NCI-H2081 (cell line): Measurements from ENCODE around the gene C2orf69.
A peak's percentile ranks its signal among the peaks of the same experiment; 100 is the strongest.
"Not testable (repeated sequence)": the region's sequence is repeated elsewhere in the genome, so short reads cannot be mapped to it uniquely, and the experiment has no call there.

Source experiments
- DNase-seq, 2 experiments: peaks; one replicate each; lab custom pipeline; 2025; lab: John Stamatoyannopoulos, UW

C2orf69 gene, protein sequence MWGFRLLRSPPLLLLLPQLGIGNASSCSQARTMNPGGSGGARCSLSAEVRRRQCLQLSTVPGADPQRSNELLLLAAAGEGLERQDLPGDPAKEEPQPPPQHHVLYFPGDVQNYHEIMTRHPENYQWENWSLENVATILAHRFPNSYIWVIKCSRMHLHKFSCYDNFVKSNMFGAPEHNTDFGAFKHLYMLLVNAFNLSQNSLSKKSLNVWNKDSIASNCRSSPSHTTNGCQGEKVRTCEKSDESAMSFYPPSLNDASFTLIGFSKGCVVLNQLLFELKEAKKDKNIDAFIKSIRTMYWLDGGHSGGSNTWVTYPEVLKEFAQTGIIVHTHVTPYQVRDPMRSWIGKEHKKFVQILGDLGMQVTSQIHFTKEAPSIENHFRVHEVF

DNA sequence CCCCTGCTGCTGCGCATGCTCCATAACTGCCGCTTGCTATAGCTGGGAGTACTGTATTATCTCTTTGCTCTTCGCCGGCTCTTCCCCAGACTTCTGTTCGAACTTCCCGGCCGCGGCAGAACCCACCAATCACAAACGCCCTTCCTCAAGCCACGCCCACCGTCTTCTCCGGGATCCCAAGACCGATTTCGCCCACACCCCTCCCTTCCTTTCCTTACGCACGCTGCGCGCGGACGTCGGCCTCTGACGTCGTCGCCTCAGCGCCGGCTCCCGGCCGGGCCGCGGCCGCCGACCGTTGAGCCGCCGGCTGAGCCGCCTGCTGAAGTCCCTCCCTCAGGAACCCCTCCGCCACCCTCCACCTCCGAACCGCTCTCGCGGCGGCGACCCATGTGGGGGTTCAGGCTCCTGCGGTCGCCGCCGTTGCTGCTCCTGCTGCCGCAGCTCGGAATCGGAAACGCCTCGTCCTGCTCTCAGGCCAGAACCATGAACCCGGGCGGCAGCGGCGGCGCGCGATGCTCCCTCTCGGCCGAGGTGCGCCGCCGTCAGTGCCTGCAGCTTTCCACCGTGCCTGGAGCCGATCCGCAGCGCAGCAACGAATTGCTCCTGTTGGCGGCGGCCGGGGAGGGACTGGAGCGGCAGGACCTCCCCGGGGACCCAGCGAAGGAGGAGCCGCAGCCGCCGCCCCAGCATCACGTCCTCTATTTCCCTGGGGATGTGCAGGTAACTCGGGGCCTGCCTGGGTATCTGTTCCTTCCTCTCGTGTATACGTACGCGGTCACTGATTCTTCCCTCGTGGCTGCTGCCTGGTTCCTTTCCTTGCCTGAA, at the start of gene C2orf69:
Gene C2orf69, plus strand, starts transcription at position 242 of the 825 bp plus-strand sequence. Its CDS starts 146 bp downstream, at position 388.
- DNase-seq, result peak; percentile 97 to 98

DNA sequence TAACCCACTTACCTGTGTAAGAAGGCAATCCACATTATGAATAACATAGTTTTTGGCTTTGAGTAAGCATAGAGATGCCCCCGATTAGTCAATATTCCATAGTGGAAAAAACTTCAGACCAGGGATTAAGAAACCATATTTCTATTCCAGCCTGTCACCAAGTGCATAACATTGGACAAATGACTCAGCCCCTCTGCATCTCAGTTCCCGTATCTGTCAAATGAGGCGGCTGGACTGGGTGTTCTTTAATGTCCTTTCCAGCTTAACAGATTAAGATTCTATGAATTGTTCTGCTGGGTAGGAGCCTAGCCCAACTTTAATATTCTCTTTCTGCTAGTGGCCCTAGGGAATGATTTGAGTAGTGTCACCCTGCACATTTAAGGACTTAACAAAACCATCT, 48.3 kb upstream of the C2orf69 start:
- no peak for DNase-seq

DNA sequence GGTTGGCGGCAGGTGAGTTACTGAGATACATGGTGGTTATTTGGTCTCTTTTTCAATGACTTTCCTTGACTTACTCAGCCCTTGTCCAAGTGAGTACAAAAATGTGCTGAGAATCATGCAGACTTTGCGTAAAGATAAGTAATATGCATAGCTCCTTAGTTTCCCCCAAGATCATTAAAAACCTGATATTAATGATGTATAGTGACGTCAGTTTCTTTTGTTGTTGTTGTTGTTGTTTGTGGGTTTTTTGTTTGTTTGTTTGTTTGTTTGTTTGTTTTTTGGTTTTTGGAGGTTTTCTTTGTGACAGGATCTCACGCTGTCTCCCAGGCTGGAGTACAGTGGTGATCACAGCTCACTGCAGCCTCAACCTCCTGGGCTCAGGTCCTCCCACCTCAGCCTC, 45.2 kb upstream of the C2orf69 start:
- no peak for DNase-seq

DNA sequence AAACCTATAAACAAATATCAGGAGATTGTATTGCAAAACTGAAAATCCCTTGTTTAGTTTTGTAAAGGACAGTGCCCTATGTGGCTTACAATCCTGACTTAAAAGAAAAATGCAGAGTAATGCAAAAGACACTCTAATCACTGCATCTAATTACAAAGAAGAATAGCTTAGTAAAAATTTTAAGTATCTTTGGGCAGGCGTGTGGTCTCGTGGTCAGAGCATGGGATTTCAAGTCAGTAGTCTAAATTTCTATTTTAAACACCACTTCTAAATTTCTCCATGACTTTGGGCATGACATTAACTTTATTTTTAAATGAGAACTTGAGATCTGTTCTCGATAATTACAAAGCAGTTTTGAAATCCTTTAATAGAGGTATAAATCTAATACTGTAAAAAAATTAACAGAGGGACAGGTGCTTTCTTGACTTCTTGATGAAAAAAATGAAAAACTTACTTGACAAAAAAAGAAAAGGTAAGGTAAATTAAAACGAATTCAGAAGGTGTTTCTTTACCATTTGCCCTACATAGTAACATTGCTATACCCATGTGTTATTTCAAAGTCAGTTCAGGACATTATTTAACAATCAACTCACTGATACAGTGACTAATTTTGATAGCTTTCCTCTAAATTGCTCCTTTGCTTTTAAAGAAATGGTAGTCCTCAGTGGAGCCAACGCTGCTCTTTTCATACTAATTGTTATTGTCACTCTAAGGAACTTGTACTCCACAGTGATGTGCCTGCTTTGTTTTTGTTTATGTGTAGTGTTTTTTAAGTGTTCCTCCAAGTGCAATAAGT, 42.5 kb upstream of the C2orf69 start:
- DNase-seq, result no peak

DNA sequence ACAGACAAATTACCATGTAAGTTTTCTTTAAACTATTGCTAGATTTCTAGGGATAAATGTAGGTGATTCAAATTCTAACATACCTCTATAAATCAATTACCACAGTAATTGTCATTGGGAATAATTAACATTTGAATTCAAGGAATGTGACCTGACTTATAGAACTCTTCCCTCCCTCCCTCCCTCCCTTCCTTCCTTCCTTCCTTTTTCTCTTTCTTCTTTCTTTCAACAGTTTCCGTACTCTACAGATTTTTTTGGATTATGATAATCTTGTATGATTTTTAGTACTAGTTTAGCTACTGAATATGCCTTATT, 41.9 kb upstream of the C2orf69 start:
- DNase-seq, result no peak

DNA sequence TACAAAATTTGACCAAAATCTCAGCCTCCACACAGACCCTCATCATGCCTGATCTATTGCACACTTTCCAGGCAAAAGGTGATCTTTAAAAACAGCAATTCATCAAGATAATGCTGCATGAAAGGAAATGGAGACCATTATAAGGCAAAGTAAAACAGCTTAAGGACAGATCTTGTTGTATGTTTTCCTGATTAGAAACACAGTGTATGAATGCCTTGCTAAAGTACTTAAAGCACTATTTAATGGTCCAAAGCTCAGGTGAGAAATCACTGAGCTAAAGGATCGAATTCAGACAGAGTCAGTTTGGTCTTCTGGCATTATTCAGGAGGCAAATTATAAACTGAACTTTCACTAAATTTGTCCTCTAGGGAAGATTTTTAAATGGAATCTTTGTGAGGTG, 41.4 kb upstream of the C2orf69 start:
- DNase-seq, result no peak

DNA sequence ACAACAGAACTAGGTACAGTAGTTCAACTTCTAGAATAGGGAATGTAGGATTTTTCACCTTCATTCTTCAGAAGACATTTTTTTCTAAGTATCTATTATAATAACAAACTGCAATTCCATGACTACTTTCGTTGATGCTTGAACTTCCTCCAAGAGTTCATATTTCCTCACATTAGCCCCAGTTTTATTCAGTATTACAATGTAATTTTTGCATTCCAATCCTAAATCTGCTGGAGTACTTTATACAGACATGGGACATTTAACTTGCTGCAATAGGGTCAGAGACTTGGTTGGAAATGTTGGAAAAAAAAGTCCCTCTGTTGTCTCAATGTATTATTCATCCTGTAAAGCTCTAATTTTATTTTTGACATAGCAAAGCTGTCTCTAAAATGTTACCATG, 40.5 kb upstream of the C2orf69 start:
- no peak for DNase-seq

DNA sequence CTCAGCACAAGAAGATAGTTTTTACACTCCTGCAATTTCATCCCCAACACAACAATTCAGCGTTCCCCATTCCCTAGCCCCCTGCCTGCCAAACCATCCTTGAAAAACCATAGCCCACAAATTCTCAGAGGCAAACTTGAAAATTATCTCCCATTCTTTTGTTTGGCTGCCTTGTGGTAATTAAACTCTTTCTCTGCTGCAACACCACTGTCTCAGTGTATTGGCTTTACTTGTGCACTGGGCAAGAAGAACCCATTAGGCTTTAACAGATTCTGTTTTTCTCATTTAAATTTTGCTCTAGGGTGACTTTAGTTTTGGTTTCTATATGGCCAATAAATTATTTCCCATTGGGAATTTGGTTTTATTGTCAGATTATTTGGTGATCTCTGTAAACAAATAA, 36.9 kb upstream of the C2orf69 start:
- no peak for DNase-seq

DNA sequence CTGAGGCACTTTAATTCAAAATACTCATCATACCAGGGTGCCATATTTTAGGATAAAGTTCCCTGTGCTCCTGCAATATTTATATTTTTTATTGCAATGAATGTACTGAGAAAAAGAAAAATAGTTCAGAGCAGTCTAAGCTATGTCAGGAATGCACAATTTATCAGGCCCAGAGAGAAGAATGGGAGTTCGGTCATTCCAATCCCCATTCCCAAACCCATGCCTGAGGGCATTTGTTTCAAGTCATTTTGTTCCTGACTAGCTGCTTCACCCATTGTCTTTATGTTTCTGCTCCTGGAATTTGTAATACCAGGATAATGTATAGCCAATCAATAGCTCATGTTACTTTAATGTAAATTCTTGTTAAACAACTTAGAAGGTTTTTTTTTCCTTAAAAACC, 35.7 kb upstream of the C2orf69 start:
- no peak for DNase-seq

DNA sequence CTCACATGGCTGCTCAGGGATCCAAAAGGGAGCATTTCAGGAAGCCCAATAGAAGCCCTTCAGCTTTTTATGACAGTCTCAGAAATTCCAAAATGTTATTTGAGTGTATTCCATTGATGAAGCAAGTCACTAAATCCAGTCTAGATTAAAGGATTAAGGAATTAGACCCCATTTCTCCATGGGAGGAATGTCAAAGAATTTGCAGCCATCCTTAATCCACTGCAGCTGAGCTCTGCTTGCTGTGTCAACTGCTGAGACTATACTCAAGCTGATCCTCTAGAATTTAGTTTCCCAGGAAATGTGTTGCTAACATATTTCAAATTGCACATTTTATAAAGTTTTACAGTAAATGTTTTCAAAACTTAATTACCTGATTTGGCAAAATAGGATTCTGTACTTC, 28.4 kb upstream of the C2orf69 start:
- no peak for DNase-seq

DNA sequence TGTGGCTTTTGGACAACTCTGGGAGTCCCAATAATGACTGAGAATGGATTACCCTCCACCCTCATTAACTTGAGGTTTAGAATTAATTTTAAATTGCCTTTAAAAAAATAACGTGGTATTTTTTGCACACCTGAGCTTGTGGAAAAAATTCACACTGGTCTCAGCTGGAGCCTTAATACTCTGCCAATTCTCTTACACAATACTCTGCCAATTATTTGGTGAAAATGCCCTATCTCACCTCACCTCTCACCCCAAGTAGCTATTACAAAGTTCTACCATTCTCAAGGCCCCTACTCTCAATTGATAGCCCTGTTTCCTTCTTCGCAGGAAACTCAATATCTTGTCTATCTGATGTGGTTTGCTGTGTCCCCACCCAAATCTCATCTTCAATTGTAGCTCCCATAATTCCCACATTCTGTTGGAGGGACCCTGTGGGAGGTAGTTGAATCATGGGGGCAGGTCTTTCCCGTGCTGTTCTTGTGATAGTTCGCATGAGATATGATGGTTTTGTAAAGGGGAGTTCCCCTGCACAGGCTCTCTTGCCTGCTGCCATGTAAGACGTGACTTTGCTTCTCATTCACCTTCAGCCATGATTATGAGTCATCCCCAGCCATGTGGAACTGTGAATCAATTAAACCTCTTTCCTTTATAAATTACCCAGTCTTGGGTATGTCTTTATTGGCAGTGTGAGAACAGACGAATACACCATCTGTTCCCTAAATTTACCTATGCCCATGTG, 27.4 kb upstream of the C2orf69 start:
- no peak for DNase-seq

DNA sequence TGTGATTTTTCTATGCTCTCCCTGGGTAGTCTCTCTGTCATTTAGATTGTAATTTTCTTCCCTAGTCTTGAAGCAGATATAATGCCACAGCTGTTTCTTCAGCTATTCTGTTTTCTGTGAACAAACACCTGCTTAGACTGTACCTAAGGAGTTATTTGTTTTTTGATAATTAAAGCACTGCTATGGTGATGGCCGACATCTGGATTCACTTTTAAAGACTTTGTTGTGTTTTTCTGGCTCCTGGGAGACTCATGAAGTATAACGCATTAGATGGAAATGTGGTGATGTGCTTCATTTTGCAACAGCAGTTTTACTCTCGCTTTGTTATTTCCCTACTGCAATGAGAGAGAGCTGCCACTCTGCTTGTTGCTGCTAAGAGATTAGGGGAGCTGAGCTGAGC, 15.7 kb upstream of the C2orf69 start:
- no peak for DNase-seq

DNA sequence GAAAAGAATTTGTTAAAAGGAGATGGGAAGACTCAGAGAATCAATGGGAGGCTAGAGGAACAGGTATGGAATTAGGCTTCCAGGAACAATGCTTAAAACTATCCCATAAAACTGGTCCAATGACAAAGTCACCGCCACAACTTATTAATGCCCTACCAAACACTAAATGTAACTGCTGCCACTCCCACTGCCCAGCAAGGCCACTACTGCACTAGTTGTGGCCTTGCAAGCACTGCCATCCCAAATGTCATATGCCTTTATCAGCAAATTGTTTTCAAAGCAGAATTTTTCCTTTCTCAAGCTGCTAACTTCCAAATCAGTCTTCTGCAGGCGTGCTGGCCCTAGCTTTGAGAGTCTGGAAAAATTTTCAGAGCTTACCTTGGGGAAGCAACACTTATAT, 14.5 kb upstream of the C2orf69 start:
- no peak for DNase-seq

DNA sequence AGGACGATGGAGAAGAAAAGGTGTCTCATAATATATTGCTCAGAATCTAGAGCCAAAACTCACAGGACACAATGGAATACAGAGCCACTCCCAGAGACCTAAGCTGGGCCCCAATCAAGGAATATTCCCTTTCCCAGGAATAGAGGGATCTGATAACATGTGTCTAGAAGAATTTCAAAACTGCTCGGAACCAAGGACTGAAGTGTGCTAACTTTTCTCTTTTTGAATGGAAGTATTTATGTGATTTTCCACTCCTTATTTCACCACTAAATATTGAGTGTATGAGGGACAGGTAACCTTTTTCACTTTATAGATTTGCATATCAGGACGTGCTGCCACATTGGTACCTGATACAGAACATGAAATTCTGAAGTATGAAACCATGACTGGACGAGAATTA, 9.2 kb upstream of the C2orf69 start:
- no peak for DNase-seq

DNA sequence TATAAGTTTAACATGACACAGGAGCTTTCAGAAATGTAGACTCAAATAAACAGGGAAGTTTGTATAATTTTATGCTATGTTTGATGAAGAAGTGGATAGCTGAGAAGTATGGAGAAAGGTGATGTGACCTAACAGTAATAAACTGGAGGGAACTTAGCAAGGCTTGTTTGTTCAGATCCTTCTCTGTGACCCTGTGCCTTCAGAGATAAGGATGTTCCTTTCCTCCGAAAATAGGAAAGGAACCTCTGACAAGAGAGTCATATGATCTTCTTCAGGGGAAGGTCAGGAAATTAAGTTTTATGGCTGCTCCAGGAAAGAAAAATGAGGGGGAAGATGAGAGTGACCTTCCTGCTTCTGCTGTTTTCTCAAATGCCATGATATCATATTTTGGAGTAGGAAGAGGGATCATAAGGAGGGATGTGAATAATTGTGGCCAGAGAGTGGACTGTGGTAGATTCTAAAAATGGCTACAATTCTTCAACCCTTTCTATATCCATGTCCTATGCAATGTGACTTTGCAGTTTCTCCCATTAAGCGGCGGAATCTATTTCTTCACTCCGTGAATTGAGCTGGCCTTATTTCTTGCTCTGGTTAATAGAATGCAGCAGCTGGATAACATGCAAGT, 8.5 kb upstream of the C2orf69 start:
- no peak for DNase-seq

DNA sequence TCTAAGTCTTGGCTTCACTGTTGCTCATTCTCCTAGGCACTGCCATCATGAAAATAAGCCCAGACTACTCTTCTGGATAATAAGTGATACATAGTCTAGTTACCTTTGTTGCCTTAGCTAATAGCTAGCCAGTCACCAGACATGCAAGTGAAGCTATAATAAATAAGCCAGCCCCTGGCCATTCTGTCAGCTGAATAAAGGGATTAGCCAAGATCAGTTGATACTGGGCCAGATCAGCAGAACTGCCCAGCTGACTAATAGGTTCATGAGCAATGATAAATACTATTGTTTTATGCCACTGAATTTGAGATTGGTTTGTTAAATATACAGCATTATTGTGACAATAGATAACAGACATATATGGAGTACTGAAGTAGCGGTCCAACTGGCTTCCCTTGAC, 8.0 kb upstream of the C2orf69 start:
- DNase-seq, result no peak

DNA sequence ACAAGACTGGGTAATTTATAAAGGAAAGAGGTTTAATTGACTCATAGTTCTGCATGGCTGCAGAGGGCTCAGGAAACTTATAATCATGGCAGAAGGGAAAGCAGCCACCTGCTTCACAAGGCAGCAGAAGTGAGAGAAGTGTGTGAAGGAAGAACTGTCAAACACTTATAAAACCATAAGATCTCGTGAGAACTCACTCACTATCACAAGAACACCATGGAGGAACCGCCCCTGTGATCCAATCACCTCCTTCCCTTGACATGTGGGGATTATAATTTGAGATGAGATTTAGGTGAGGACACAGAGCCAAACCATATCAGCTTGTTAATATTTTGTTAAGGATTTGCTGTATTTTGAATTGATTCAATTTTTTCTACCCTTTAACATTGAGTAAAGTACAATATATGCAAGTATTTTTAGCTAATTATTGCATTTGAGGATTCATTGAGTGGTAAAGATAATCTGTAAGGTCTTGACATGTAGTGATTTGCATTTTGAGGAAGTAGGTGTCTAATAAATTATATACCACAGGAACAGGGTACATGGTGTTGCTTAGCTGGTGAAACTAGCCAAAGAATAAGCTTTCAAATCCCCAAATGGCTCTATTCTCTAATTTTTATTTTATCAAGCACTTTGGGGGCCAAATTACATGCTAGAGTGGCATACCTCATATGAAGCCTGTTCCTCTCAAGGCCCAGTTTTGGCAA, 3.9 kb upstream of the C2orf69 start:
- DNase-seq, result no peak

DNA sequence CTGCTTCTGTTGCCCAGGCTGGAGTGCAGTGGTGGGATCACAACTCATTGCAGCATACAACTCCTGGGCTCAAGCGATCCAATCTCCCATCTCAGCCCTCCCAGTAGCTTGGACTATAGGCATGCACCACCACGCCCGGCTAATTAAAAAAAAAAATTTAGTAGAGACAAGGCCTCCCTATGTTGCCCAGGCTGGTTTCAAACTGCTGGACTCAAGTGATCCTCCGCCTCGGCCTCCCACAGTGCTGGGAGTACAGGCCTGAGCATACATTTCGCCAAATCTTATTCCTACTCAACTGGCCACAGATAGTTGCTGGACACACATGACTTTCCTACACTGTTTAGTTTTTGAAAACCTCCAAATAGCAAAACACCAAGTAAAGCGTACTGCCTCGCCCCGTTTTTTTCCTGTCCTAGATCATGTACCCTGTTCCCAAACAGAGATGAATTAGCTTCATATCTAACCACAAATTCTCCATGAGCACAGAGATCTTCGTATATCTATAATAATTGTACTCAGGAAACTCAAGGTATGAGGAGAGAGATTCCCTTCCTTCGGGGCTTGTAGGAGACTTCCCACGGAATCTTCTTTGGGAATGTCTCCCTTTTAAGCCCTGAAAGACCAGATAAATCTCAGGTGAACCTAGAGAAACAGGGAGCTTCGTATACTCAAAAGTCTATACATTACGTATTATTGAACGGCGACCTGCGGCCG, 598 bp upstream of the C2orf69 start:
- no peak for DNase-seq

DNA sequence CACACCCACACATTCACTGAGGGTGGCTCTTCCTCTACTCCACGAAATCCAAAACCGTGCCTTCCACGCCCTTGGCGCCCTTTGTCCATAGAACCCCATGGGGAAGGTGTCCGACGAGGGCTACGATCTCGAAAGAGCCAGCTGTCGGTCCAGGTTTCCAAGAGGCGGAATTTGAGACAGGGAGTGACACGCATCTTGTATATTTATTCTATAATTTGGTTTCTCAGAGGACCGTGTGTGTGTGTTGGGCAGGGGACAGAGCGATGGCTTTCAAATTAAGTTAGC, 726 bp downstream of the C2orf69 start:
- DNase-seq, result no peak

DNA sequence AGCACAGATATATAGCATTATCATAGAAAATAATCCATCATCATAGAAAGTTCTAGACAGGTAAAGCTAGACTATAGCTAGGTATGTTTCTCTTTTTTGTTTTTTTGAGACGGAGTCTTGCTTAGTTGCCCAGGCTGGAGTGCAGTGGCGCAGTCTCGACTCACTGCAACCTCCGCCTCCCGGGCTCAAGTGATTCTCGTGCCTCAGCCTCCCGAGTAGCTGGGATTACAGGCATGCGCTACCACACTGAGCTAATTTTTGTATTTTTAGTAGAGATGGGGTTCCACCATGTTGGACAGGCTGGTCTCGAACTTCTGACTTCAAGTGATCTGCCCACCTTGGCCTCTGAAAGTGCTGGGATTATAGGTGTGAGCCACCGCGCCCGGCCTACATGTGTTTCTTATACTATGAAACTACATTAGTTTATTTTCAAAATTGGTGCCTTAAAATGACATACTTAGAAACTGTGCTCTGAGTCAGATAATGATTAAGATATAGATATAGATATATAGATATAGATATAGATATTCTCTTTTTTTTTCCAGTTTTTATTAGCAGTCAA, 1.5 kb downstream of the C2orf69 start:
- DNase-seq, result not testable (repeated sequence)
